Measurements from ENCODE around the gene PLA2G2F. TPM values are rescaled to one million over a fixed set of nuclear protein-coding genes. Genes with fewer than 3 reads are reported as not detected.

Gene PLA2G2F
- total RNA-seq, 1 experiment from 2014 or later, result not detected

- H3K27me3 ChIP-seq (ENCODE audit: control insufficient read depth, insufficient read depth, low read length), result peaks cover 43% of the 10 kb centered on the region
Observed at GRCh38 chr1:20190256-20191160, 51.4 kb downstream of the PLA2G2F start.

GRCh38 chr1:20191266-20191825 lies 52.2 kb downstream of the PLA2G2F start:
- H3K9me3 ChIP-seq (ENCODE audit: control insufficient read depth, insufficient read depth, low read depth, low read length), result no peaks in the 10 kb centered on the region
- in situ Hi-C loops (cut with HindIII; ENCODE audit: low pct_unique_long_range_greater_than_20kb, low sequenced_read_pairs) (no loop called here), intact Hi-C loops (cut with micrococcal nuclease; ENCODE audit: unreplicated experiment) (no loop called here)
- BruUV-seq (replicated peaks), result no TSS peak
- ChIA-PET POLR2A (no interaction called here), CTCF (interaction anchor here (0.6 kb wide), 1 partner anchor 19 kb away, joined by 3 read pairs; no protein-coding TSS in a partner anchor)
- no peak overlapping the region for H3K4me3 ChIP-seq (ENCODE audit: low read depth in 2 of 2, low read length in 2 of 2)
- no peak overlapping the region for H3K27ac ChIP-seq (ENCODE audit: low read length)
- DNase-seq (ENCODE audit: low read depth, low spot score) (no peak), ATAC-seq (no peak)
- peaks cover 41% of the 10 kb centered on the region for H3K27me3 ChIP-seq (ENCODE audit: control insufficient read depth, insufficient read depth, low read length)
- H3K36me3 ChIP-seq (ENCODE audit: control insufficient read depth, insufficient read depth, low read length), result no peaks in the 10 kb centered on the region
- TF ChIP-seq POLR2AphosphoS5 (IDR thresholded peaks at IDR 0.05; ENCODE audit: low read depth, low read length) (no peak), CTCF (IDR thresholded peaks at IDR 0.05) (no peak), TCF7L2 (IDR thresholded peaks at IDR 0.05; ENCODE audit: low read depth, low read length) (no peak), REST (IDR thresholded peaks at IDR 0.05; ENCODE audit: insufficient read depth in 1 of 2, low read depth in 2 of 2, low read length in 1 of 2) (no peak), SIN3A (IDR thresholded peaks at IDR 0.05; ENCODE audit: borderline replicate concordance, insufficient read depth, low read depth, low read length) (no peak)
- H3K4me1 ChIP-seq (ENCODE audit: control insufficient read depth, insufficient read depth, low read length), result no peaks in the 10 kb centered on the region; the same call in 1 of the 2 replicates

More at GRCh38 chr1:20190256-20191160, 51.4 kb downstream of the PLA2G2F start:
- ChIA-PET POLR2A (no interaction called here), CTCF (no interaction called here)
- no peak for ATAC-seq
- in situ Hi-C loops (cut with HindIII; ENCODE audit: low pct_unique_long_range_greater_than_20kb, low sequenced_read_pairs) (no loop called here), intact Hi-C loops (cut with micrococcal nuclease; ENCODE audit: unreplicated experiment) (no loop called here)
- no TSS peak for BruUV-seq (replicated peaks)
- no peak for DNase-seq (ENCODE audit: low read depth, low spot score)
- Histone ChIP-seq H3K36me3 (ENCODE audit: control insufficient read depth, insufficient read depth, low read length) (no peaks in the 10 kb centered on the region), H3K4me1 (ENCODE audit: control insufficient read depth, insufficient read depth, low read length) (no peaks in the 10 kb centered on the region; the same call in 1 of the 2 replicates), H3K27ac (ENCODE audit: low read length) (no peak overlapping the region), H3K9me3 (ENCODE audit: control insufficient read depth, insufficient read depth, low read depth, low read length) (no peaks in the 10 kb centered on the region), H3K4me3 (ENCODE audit: low read depth in 2 of 2, low read length in 2 of 2) (no peak overlapping the region)
- TF ChIP-seq POLR2AphosphoS5 (IDR thresholded peaks at IDR 0.05; ENCODE audit: low read depth, low read length) (no peak), REST (IDR thresholded peaks at IDR 0.05; ENCODE audit: insufficient read depth in 1 of 2, low read depth in 2 of 2, low read length in 1 of 2) (no peak), TCF7L2 (IDR thresholded peaks at IDR 0.05; ENCODE audit: low read depth, low read length) (no peak)
